DND-41 (cell line): ENCODE results near the gene CTNNA3.

Experiments
- CTCF ChIP-seq: IDR thresholded peaks from 2 replicates; pipeline ENCODE4 v1.5.1; 2012; ENCODE audit warnings: borderline replicate concordance, low read length, moderate library complexity, mild to moderate bottlenecking; ENCODE audit not compliant: poor library complexity, severe bottlenecking; ENCODE audit errors: extremely low read depth
- EZH2 ChIP-seq: IDR thresholded peaks from 3 replicates; pipeline ENCODE4 v1.6.1; 2012; ENCODE audit warnings: borderline replicate concordance, low read depth, mild to moderate bottlenecking, moderate library complexity, low read length, inconsistent platforms; ENCODE audit not compliant: severe bottlenecking

DNA sequence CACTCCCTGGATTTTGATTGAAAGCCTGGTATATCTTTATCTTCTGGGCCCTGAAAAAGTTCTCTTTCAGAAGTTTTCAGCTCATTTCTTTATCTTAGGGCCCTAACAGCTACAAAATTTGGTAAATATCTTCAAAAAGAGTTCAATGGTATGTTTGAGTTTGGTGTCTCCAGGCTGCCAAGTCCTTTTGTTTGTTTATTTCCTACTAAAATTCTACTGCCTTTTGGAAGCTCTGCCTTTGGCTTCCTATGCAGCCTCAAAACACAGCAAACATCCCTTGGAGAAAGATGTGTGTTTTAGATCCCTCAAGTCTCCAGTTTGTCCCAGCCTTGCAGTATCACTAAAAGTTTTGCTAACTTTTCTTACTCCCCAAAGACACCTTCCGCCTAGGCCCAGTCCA lies 623.3 kb downstream of the CTNNA3 start:
- TF ChIP-seq CTCF: no peak
- no peak for TF ChIP-seq EZH2
